ENCODE measurements around the gene ANO9.

ANO9 gene

GRCh38 chr11:377883-378500 lies 63.8 kb downstream of the ANO9 start:
- Histone ChIP-seq H3K18ac (ENCODE audit: low read length) (no peak overlapping the region), H4K12ac (ENCODE audit: low read depth, low read length) (no peak overlapping the region), H3K23ac (ENCODE audit: low read length) (no peak overlapping the region), H4K91ac (ENCODE audit: low read depth, low read length) (no peak overlapping the region), H3K4me1 (ENCODE audit: control insufficient read depth in 1 of 2, insufficient read depth in 2 of 2, low read length in 2 of 2) (peaks cover 8 to 10% of the 10 kb centered on the region in 2 experiments), H3K9ac (ENCODE audit: low read length) (no peak overlapping the region), H3K14ac (ENCODE audit: low read length) (no peak overlapping the region), H2AK5ac (ENCODE audit: low read length) (no peak overlapping the region), H3K9me3 (ENCODE audit: insufficient read depth, low read depth, low read length) (peaks cover 3% of the 10 kb centered on the region), H3K79me1 (ENCODE audit: low read length) (peaks cover 2% of the 10 kb centered on the region), H2BK120ac (ENCODE audit: insufficient read depth, low read length, poor library complexity) (no peak overlapping the region), H3K79me2 (ENCODE audit: control insufficient read depth, insufficient read depth, low read length, poor library complexity) (no peaks in the 10 kb centered on the region), H3K4ac (ENCODE audit: low read depth, low read length) (no peak overlapping the region), H3K27ac (ENCODE audit: low read depth, low read length) (no peak overlapping the region), H2BK5ac (ENCODE audit: low read depth, low read length, poor library complexity) (no peak overlapping the region), H3K4me3 (ENCODE audit: low read depth, low read length) (no peak overlapping the region), H3K4me2 (ENCODE audit: low read length) (no peak overlapping the region), H2AFZ (ENCODE audit: insufficient read depth, low read length, poor library complexity) (no peak overlapping the region), H4K8ac (ENCODE audit: low read depth, low read length) (no peak overlapping the region), H3K36me3 (ENCODE audit: control insufficient read depth in 1 of 2, insufficient read depth in 2 of 2, low read length in 2 of 2) (peaks cover 32 to 34% of the 10 kb centered on the region in 2 experiments), H2BK12ac (ENCODE audit: low read length) (no peak overlapping the region), H3K27me3 (ENCODE audit: insufficient read depth, low read length) (no peaks in the 10 kb centered on the region)
- WGBS (ENCODE audit: extremely low coverage, insufficient coverage, insufficient read length) = no CpG with 5 or more reads among the region's 11 CpGs
- DNase-seq = no peak

GRCh38 chr11:377174-377865 lies 64.5 kb downstream of the ANO9 start:
- H3K18ac ChIP-seq (ENCODE audit: low read length) = no peak overlapping the region
- H3K9me3 ChIP-seq (ENCODE audit: insufficient read depth, low read depth, low read length) = peaks cover 3% of the 10 kb centered on the region
- peaks cover 8 to 10% of the 10 kb centered on the region in 2 experiments for H3K4me1 ChIP-seq (ENCODE audit: control insufficient read depth in 1 of 2, insufficient read depth in 2 of 2, low read length in 2 of 2)
- H2BK5ac ChIP-seq (ENCODE audit: low read depth, low read length, poor library complexity) = no peak overlapping the region
- H3K14ac ChIP-seq (ENCODE audit: low read length) = no peak overlapping the region
- H3K27ac ChIP-seq (ENCODE audit: low read depth, low read length) = no peak overlapping the region
- no peak overlapping the region for H2BK120ac ChIP-seq (ENCODE audit: insufficient read depth, low read length, poor library complexity)
- no peak overlapping the region for H2BK12ac ChIP-seq (ENCODE audit: low read length)
- H2AK5ac ChIP-seq (ENCODE audit: low read length) = no peak overlapping the region
- H3K9ac ChIP-seq (ENCODE audit: low read length) = no peak overlapping the region
- H3K4ac ChIP-seq (ENCODE audit: low read depth, low read length) = no peak overlapping the region
- no peak overlapping the region for H4K91ac ChIP-seq (ENCODE audit: low read depth, low read length)
- H3K79me1 ChIP-seq (ENCODE audit: low read length) = peaks cover 2% of the 10 kb centered on the region
- H3K36me3 ChIP-seq (ENCODE audit: control insufficient read depth in 1 of 2, insufficient read depth in 2 of 2, low read length in 2 of 2) = peaks cover 34 to 37% of the 10 kb centered on the region in 2 experiments
- no peaks in the 10 kb centered on the region for H3K27me3 ChIP-seq (ENCODE audit: insufficient read depth, low read length)
- no peak overlapping the region for H3K4me2 ChIP-seq (ENCODE audit: low read length)
- H4K12ac ChIP-seq (ENCODE audit: low read depth, low read length) = no peak overlapping the region
- no peak for DNase-seq
- no peaks in the 10 kb centered on the region for H3K79me2 ChIP-seq (ENCODE audit: control insufficient read depth, insufficient read depth, low read length, poor library complexity)
- H3K4me3 ChIP-seq (ENCODE audit: low read depth, low read length) = no peak overlapping the region
- H2AFZ ChIP-seq (ENCODE audit: insufficient read depth, low read length, poor library complexity) = no peak overlapping the region
- no CpG with 5 or more reads among the region's 44 CpGs for WGBS (ENCODE audit: extremely low coverage, insufficient coverage, insufficient read length)
- H4K8ac ChIP-seq (ENCODE audit: low read depth, low read length) = no peak overlapping the region
- H3K23ac ChIP-seq (ENCODE audit: low read length) = no peak overlapping the region

- Histone ChIP-seq H3K9ac (ENCODE audit: low read length) (no peak overlapping the region), H3K18ac (ENCODE audit: low read length) (no peak overlapping the region), H3K27ac (ENCODE audit: low read depth, low read length) (no peak overlapping the region), H3K79me2 (ENCODE audit: control insufficient read depth, insufficient read depth, low read length, poor library complexity) (no peaks in the 10 kb centered on the region), H3K9me3 (ENCODE audit: insufficient read depth, low read depth, low read length) (peaks cover 3% of the 10 kb centered on the region), H3K27me3 (ENCODE audit: insufficient read depth, low read length) (no peaks in the 10 kb centered on the region), H2BK12ac (ENCODE audit: low read length) (no peak overlapping the region), H2BK120ac (ENCODE audit: insufficient read depth, low read length, poor library complexity) (no peak overlapping the region), H3K79me1 (ENCODE audit: low read length) (peaks cover 2% of the 10 kb centered on the region), H3K23ac (ENCODE audit: low read length) (no peak overlapping the region), H4K8ac (ENCODE audit: low read depth, low read length) (no peak overlapping the region), H3K4me1 (ENCODE audit: control insufficient read depth in 1 of 2, insufficient read depth in 2 of 2, low read length in 2 of 2) (peaks cover 8 to 10% of the 10 kb centered on the region in 2 experiments), H3K36me3 (ENCODE audit: control insufficient read depth in 1 of 2, insufficient read depth in 2 of 2, low read length in 2 of 2) (peaks cover 34 to 37% of the 10 kb centered on the region in 2 experiments), H2AFZ (ENCODE audit: insufficient read depth, low read length, poor library complexity) (no peak overlapping the region), H3K14ac (ENCODE audit: low read length) (no peak overlapping the region), H2AK5ac (ENCODE audit: low read length) (no peak overlapping the region), H2BK5ac (ENCODE audit: low read depth, low read length, poor library complexity) (no peak overlapping the region), H4K91ac (ENCODE audit: low read depth, low read length) (no peak overlapping the region), H4K12ac (ENCODE audit: low read depth, low read length) (no peak overlapping the region), H3K4me2 (ENCODE audit: low read length) (no peak overlapping the region), H3K4ac (ENCODE audit: low read depth, low read length) (no peak overlapping the region), H3K4me3 (ENCODE audit: low read depth, low read length) (no peak overlapping the region)
- WGBS (ENCODE audit: extremely low coverage, insufficient coverage, insufficient read length) = no CpG with 5 or more reads among the region's 70 CpGs
- no peak for DNase-seq
Observed at GRCh38 chr11:376531-377173, 65.2 kb downstream of the ANO9 start.

GRCh38 chr11:375065-376025 lies 66.5 kb downstream of the ANO9 start:
- Histone ChIP-seq H4K12ac (ENCODE audit: low read depth, low read length) (no peak overlapping the region), H3K9ac (ENCODE audit: low read length) (no peak overlapping the region), H4K8ac (ENCODE audit: low read depth, low read length) (no peak overlapping the region), H3K36me3 (ENCODE audit: control insufficient read depth in 1 of 2, insufficient read depth in 2 of 2, low read length in 2 of 2) (peaks cover 30 to 33% of the 10 kb centered on the region in 2 experiments), H3K9me3 (ENCODE audit: insufficient read depth, low read depth, low read length) (peaks cover 3% of the 10 kb centered on the region), H3K4me1 (ENCODE audit: control insufficient read depth in 1 of 2, insufficient read depth in 2 of 2, low read length in 2 of 2) (peaks cover 9 to 12% of the 10 kb centered on the region in 2 experiments), H4K91ac (ENCODE audit: low read depth, low read length) (no peak overlapping the region), H3K23ac (ENCODE audit: low read length) (no peak overlapping the region), H3K14ac (ENCODE audit: low read length) (no peak overlapping the region), H2BK5ac (ENCODE audit: low read depth, low read length, poor library complexity) (no peak overlapping the region), H3K79me2 (ENCODE audit: control insufficient read depth, insufficient read depth, low read length, poor library complexity) (no peaks in the 10 kb centered on the region), H3K4me2 (ENCODE audit: low read length) (no peak overlapping the region), H2BK120ac (ENCODE audit: insufficient read depth, low read length, poor library complexity) (no peak overlapping the region), H3K18ac (ENCODE audit: low read length) (no peak overlapping the region), H3K27ac (ENCODE audit: low read depth, low read length) (no peak overlapping the region), H3K4ac (ENCODE audit: low read depth, low read length) (no peak overlapping the region), H3K79me1 (ENCODE audit: low read length) (peaks cover 2% of the 10 kb centered on the region), H2BK12ac (ENCODE audit: low read length) (no peak overlapping the region), H2AFZ (ENCODE audit: insufficient read depth, low read length, poor library complexity) (no peak overlapping the region), H3K4me3 (ENCODE audit: low read depth, low read length) (no peak overlapping the region), H2AK5ac (ENCODE audit: low read length) (no peak overlapping the region), H3K27me3 (ENCODE audit: insufficient read depth, low read length) (no peaks in the 10 kb centered on the region)
- no CpG with 5 or more reads among the region's 41 CpGs for WGBS (ENCODE audit: extremely low coverage, insufficient coverage, insufficient read length)
- no peak for DNase-seq
